Esophagus squamous epithelium (tissue), 4 donors: ENCODE data around the gene TAS2R43.

ENCODE experiments used
- POLR2A ChIP-seq, 4 donors: fragments of 450-650 bp; IDR thresholded peaks; one replicate each; pipeline ENCODE4 v1.6.1; 2017; ENCODE audit warnings: antibody characterized with exemption in 4 of 4, mild to moderate bottlenecking in 4 of 4, moderate library complexity in 3 of 4
- TF ChIP-seq, protein P1 (sequence below), 6 experiments: fragments of 450-650 bp in 4 of 6; fragments of 200-600 bp in 2 of 6; sonication (generic) in 2 of 6; IDR thresholded peaks; one replicate each; pipeline ENCODE4 v1.5.1; 2016 to 2019; ENCODE audit warnings: antibody characterized with exemption in 6 of 6, mild to moderate bottlenecking in 4 of 6, moderate library complexity in 4 of 6

- TF ChIP-seq, protein P1, sequence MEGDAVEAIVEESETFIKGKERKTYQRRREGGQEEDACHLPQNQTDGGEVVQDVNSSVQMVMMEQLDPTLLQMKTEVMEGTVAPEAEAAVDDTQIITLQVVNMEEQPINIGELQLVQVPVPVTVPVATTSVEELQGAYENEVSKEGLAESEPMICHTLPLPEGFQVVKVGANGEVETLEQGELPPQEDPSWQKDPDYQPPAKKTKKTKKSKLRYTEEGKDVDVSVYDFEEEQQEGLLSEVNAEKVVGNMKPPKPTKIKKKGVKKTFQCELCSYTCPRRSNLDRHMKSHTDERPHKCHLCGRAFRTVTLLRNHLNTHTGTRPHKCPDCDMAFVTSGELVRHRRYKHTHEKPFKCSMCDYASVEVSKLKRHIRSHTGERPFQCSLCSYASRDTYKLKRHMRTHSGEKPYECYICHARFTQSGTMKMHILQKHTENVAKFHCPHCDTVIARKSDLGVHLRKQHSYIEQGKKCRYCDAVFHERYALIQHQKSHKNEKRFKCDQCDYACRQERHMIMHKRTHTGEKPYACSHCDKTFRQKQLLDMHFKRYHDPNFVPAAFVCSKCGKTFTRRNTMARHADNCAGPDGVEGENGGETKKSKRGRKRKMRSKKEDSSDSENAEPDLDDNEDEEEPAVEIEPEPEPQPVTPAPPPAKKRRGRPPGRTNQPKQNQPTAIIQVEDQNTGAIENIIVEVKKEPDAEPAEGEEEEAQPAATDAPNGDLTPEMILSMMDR (IDR thresholded peaks at IDR 0.05): no peak
- TF ChIP-seq POLR2A (IDR thresholded peaks at IDR 0.05): no peak
Observed at GRCh38 chr12:11070999-11071398, 21.1 kb downstream of the TAS2R43 start.
